WTC11 (cell line): ENCODE results near the gene PTPRN2. TPM values are rescaled to one million over a fixed set of nuclear protein-coding genes. Genes with fewer than 3 reads are reported as not detected.

Experiments used
- ATAC-seq: fragments of 200-7000 bp; cut with Tn5 transposase; 2 replicates; pipeline ENCODE4 v1.10.0; 2021; ENCODE audit warnings: mild to moderate bottlenecking, moderate library complexity
- CTCF ChIA-PET: fragments of 300-600 bp; sonication (Branson Sonifier 250); formaldehyde crosslinking; loops from one replicate; lab custom pipeline; 2021; ENCODE audit warnings: antibody characterized with exemption; lab: Charles Lee
- POLR2A ChIA-PET: fragments of 350-600 bp; sonication (Branson Sonifier 250); formaldehyde crosslinking; loops from one replicate; lab custom pipeline; 2021; ENCODE audit warnings: antibody characterized with exemption; lab: Charles Lee
- DNase-seq: peaks from one replicate; pipeline ENCODE4 v3.0.0; 2021; ENCODE audit warnings: low spot score
- H3K27ac Mint-ChIP-seq: 2 replicates; pipeline ENCODE4 v1.8.0; 2021; ENCODE audit warnings: mixed read lengths
- H3K27me3 Mint-ChIP-seq: 2 replicates; pipeline ENCODE4 v1.8.0; 2021; ENCODE audit warnings: low read depth, mild to moderate bottlenecking, moderate library complexity, mixed read lengths
- H3K36me3 Mint-ChIP-seq: 2 replicates; pipeline ENCODE4 v1.8.0; 2021; ENCODE audit warnings: mixed read lengths
- H3K4me1 Mint-ChIP-seq: 2 replicates; pipeline ENCODE4 v1.8.0; 2022; ENCODE audit warnings: mixed read lengths
- H3K4me3 Mint-ChIP-seq: 2 replicates; pipeline ENCODE4 v1.8.0; 2021; ENCODE audit warnings: mild to moderate bottlenecking, moderate library complexity, mixed read lengths
- H3K9me3 Mint-ChIP-seq: 2 replicates; pipeline ENCODE4 v1.8.0; 2021; ENCODE audit warnings: mixed read lengths
- AFF4 ChIP-seq: sonication (generic); formaldehyde crosslinking; IDR thresholded peaks from 2 replicates; pipeline ENCODE4 v1.8.1; 2023; ENCODE audit warnings: mild to moderate bottlenecking, missing genetic modification reagents, borderline replicate concordance
- ATF2 ChIP-seq: sonication (generic); formaldehyde crosslinking; IDR thresholded peaks from 2 replicates; pipeline ENCODE4 v1.8.1; 2022; ENCODE audit warnings: low read depth, missing genetic modification reagents, borderline replicate concordance
- ETV6 ChIP-seq: sonication (generic); formaldehyde crosslinking; IDR thresholded peaks from 2 replicates; pipeline ENCODE4 v1.8.1; 2022; ENCODE audit warnings: mild to moderate bottlenecking, missing genetic modification reagents
- IRF2 ChIP-seq: sonication (generic); formaldehyde crosslinking; IDR thresholded peaks from 2 replicates; pipeline ENCODE4 v1.8.0; 2022; ENCODE audit warnings: low read depth, missing genetic modification reagents, borderline replicate concordance
- JUN ChIP-seq: sonication (generic); formaldehyde crosslinking; IDR thresholded peaks from 2 replicates; pipeline ENCODE4 v1.8.0; 2023; ENCODE audit warnings: mild to moderate bottlenecking, missing genetic modification reagents
- NFYB ChIP-seq: sonication (generic); formaldehyde crosslinking; conservative IDR thresholded peaks from 2 replicates; pipeline ENCODE4 v1.8.0; 2022; ENCODE audit warnings: low read depth, missing genetic modification reagents
- NR3C1 ChIP-seq: sonication (generic); formaldehyde crosslinking; conservative IDR thresholded peaks from 2 replicates; pipeline ENCODE4 v1.8.1; 2023; ENCODE audit warnings: low read depth, mild to moderate bottlenecking, missing genetic modification reagents
- OVOL2 ChIP-seq: fragments of 250-450 bp; sonication (Bioruptor Pico); IDR thresholded peaks from 2 replicates; pipeline ENCODE4 v1.9.0; 2021; ENCODE audit warnings: mild to moderate bottlenecking, borderline replicate concordance
- RELA ChIP-seq: sonication (generic); formaldehyde crosslinking; IDR thresholded peaks from 2 replicates; pipeline ENCODE4 v1.8.1; 2022; ENCODE audit warnings: missing genetic modification reagents, mild to moderate bottlenecking, borderline replicate concordance
- RORB ChIP-seq: fragments of 250-450 bp; sonication (Bioruptor Pico); IDR thresholded peaks from 2 replicates; pipeline ENCODE4 v1.9.0; 2021; ENCODE audit warnings: mild to moderate bottlenecking
- SMAD4 ChIP-seq: sonication (generic); formaldehyde crosslinking; IDR thresholded peaks from 2 replicates; pipeline ENCODE4 v1.8.0; 2022; ENCODE audit warnings: mild to moderate bottlenecking, missing genetic modification reagents
- SP1 ChIP-seq: sonication (generic); formaldehyde crosslinking; conservative IDR thresholded peaks from 2 replicates; pipeline ENCODE4 v1.8.1; 2022; ENCODE audit warnings: missing genetic modification reagents
- TP53 ChIP-seq: sonication (generic); formaldehyde crosslinking; IDR thresholded peaks from 2 replicates; pipeline ENCODE4 v1.8.1; 2023; ENCODE audit warnings: mild to moderate bottlenecking, missing genetic modification reagents
- ZNF423 ChIP-seq: fragments of 250-450 bp; sonication (Bioruptor Pico); IDR thresholded peaks from 2 replicates; pipeline ENCODE4 v2.1.2; 2022; ENCODE audit warnings: mild to moderate bottlenecking, moderate library complexity
- total RNA-seq: library from RNA; stranded (reverse); gene quantifications from 3 replicates; pipeline ENCODE4 v1.2.3, GENCODE V29; 2021
- TF ChIP-seq, protein P1 (sequence below): sonication (generic); formaldehyde crosslinking; IDR thresholded peaks from 2 replicates; pipeline ENCODE4 v1.8.1; 2023; ENCODE audit warnings: mild to moderate bottlenecking, missing genetic modification reagents, moderate library complexity

Gene PTPRN2
- total RNA-seq, 1 experiment from 2014 or later, result 4.7 TPM

GRCh38 chr7:158229945-158230344, 357.7 kb downstream of the PTPRN2 start:
- H3K36me3 Mint-ChIP-seq, result peaks cover 31% of the 10 kb centered on the region
- CTCF ChIA-PET, result no interaction called here
- TF ChIP-seq AFF4 (no peak), NR3C1 (CRISPR knock-in tag) (no peak)

DNA sequence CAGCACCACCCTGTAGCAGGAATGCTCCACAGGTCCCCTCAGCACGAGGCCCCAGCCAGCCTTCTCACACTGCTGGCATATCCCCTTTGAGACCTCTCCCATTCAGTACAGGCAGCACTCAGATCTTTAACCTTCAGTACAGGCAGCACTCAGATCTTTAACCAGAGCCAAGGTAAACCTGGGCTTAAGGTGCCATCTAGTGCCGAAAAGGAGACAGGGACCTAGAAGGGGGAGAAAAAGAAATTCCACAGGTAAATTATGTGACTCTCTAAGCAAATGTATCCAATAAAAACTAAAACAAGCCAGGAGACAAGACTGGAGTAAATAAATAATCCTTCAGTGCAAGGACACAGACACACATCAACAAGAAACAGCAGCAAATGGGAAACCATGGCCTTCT, 358.6 kb downstream of the PTPRN2 start:
- TF ChIP-seq, protein P1, sequence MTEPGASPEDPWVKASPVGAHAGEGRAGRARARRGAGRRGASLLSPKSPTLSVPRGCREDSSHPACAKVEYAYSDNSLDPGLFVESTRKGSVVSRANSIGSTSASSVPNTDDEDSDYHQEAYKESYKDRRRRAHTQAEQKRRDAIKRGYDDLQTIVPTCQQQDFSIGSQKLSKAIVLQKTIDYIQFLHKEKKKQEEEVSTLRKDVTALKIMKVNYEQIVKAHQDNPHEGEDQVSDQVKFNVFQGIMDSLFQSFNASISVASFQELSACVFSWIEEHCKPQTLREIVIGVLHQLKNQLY (CRISPR knock-in tag), result no peak
- TF ChIP-seq TP53 (CRISPR knock-in tag) (no peak), ATF2 (no peak)
- Mint-ChIP-seq H3K27me3 (peaks cover 2% of the 10 kb centered on the region; the same call in 1 of the 2 replicates), H3K27ac (no peak overlapping the region), H3K4me1 (peaks cover 19% of the 10 kb centered on the region), H3K9me3 (peaks cover 55% of the 10 kb centered on the region), H3K4me3 (no peak overlapping the region), H3K36me3 (peaks cover 31% of the 10 kb centered on the region)
- ChIA-PET CTCF (interaction anchor here (1.0 to 1.7 kb wide), 3 partner anchors 96 to 125 kb away, joined by 3 to 4 read pairs (median 3); no protein-coding TSS in a partner anchor), POLR2A (no interaction called here)
- ATAC-seq, result peak; percentile 98
- DNase-seq, result no peak

More at GRCh38 chr7:158229945-158230344, 357.7 kb downstream of the PTPRN2 start:
- DNase-seq (no peak), ATAC-seq (no peak)
- Mint-ChIP-seq H3K27me3 (peaks cover 2% of the 10 kb centered on the region; the same call in 1 of the 2 replicates), H3K4me1 (peaks cover 19% of the 10 kb centered on the region), H3K27ac (no peak overlapping the region), H3K4me3 (no peak overlapping the region), H3K9me3 (peaks cover 59% of the 10 kb centered on the region)
- POLR2A ChIA-PET, result no interaction called here

DNA sequence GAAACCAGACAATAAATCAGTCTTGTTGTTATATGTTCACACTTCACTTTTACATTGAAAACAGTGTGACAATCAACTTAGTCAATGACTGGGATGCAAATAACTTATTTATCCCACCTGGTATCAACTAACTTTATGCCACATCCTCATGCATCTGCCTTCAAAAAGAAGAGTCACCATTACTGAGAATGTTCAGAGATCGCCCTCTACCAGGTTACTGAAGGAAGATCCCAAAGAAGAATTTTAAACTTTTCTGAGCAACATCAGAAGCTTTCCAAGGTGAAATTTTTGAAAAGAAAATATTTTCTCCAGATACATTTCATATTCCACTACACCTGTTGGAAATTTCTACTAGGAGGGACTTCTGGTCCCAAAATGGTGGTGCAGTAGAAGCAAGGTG, 359.5 kb downstream of the PTPRN2 start:
- Mint-ChIP-seq H3K27me3 (peaks cover 2% of the 10 kb centered on the region; the same call in 1 of the 2 replicates), H3K36me3 (peaks cover 36% of the 10 kb centered on the region), H3K4me1 (peaks cover 19% of the 10 kb centered on the region), H3K9me3 (peaks cover 54% of the 10 kb centered on the region), H3K4me3 (no peak overlapping the region), H3K27ac (no peak overlapping the region)
- POLR2A ChIA-PET, result no interaction called here
- CTCF ChIA-PET, result interaction anchor here (1.0 to 1.7 kb wide), 3 partner anchors 95 to 126 kb away, joined by 3 to 4 read pairs (median 3); no protein-coding TSS in a partner anchor
- no peak for ATAC-seq
- TF ChIP-seq ZNF423 (CRISPR knock-in tag), result no peak
- no peak for TF ChIP-seq JUN (CRISPR knock-in tag)
- no peak for TF ChIP-seq RELA (CRISPR knock-in tag)
- TF ChIP-seq OVOL2 (CRISPR knock-in tag), result no peak
- no peak for TF ChIP-seq SP1 (CRISPR knock-in tag)
- TF ChIP-seq IRF2, result no peak
- TF ChIP-seq RORB, result no peak
- no peak for DNase-seq

- peaks cover 38% of the 10 kb centered on the region for H3K36me3 Mint-ChIP-seq
- peaks cover 19% of the 10 kb centered on the region for H3K4me1 Mint-ChIP-seq
- H3K27me3 Mint-ChIP-seq, result peaks cover 2% of the 10 kb centered on the region; the same call in 1 of the 2 replicates
- CTCF ChIA-PET, result interaction anchor here (1.7 kb wide), 1 partner anchor 94 kb away, joined by 4 read pairs; no protein-coding TSS in a partner anchor
- no peak for DNase-seq
- TF ChIP-seq ETV6 (CRISPR knock-in tag) (no peak), SMAD4 (CRISPR knock-in tag) (no peak), NFYB (no peak)
- TF ChIP-seq, all 79 proteins: peak for 0
- no peak overlapping the region for H3K27ac Mint-ChIP-seq
- POLR2A ChIA-PET, result no interaction called here
- no peak overlapping the region for H3K4me3 Mint-ChIP-seq
- peaks cover 54% of the 10 kb centered on the region for H3K9me3 Mint-ChIP-seq
- no peak for ATAC-seq
Observed at GRCh38 chr7:158227258-158227984, 360.2 kb downstream of the PTPRN2 start.
